Astrocyte of the spinal cord (primary cell): ENCODE measurements around the gene PRPH.

ENCODE experiments used
- DNase-seq: peaks from one replicate; pipeline ENCODE4 v3.0.0; 2011; ENCODE audit warnings: low read depth, low spot score
- H3K4me3 ChIP-seq: 2 replicates; pipeline ENCODE4 v1.5.1; 2011; ENCODE audit warnings: low read depth, mild to moderate bottlenecking, low read length, moderate library complexity
- in situ Hi-C: cut with HindIII; loops from 2 replicates; pipeline ENCODE4 v1.10.0; 2017; ENCODE audit warnings: low sequenced_read_pairs
- TF ChIP-seq, protein P1 (sequence below): IDR thresholded peaks from 2 replicates; pipeline ENCODE4 v1.5.1; 2012; ENCODE audit warnings: low read depth, mild to moderate bottlenecking, low read length, inconsistent platforms

PRPH gene

DNA sequence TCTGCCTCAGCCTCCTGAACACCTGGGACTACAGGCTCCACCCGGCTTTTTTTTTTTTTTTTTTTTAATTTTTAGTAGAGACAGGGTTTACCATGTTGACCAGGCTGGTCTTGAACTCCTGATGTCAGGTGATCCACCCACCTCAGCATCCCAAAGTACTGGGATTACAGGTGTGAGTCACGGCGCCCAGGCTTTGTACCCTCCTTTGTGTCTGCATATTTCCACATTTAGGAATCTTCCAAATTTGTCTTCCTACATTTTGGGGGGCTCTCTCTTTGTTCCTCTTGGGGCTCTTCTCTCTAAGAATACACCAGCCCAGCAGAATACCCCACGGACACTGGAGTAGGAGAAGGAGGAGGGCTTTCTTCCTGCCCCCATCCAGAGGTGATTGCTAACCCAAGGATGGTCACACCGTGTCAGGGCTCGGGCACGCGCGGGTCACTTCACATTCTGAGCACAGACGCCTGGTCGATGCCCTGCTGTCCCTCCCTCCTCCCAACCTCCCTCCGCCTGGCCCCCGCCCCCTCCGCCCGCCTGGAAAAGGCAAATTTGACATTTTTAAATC lies 49.6 kb downstream of the PRPH start:
- TF ChIP-seq, protein P1, sequence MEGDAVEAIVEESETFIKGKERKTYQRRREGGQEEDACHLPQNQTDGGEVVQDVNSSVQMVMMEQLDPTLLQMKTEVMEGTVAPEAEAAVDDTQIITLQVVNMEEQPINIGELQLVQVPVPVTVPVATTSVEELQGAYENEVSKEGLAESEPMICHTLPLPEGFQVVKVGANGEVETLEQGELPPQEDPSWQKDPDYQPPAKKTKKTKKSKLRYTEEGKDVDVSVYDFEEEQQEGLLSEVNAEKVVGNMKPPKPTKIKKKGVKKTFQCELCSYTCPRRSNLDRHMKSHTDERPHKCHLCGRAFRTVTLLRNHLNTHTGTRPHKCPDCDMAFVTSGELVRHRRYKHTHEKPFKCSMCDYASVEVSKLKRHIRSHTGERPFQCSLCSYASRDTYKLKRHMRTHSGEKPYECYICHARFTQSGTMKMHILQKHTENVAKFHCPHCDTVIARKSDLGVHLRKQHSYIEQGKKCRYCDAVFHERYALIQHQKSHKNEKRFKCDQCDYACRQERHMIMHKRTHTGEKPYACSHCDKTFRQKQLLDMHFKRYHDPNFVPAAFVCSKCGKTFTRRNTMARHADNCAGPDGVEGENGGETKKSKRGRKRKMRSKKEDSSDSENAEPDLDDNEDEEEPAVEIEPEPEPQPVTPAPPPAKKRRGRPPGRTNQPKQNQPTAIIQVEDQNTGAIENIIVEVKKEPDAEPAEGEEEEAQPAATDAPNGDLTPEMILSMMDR: no peak
- in situ Hi-C loops: no loop called here
- no peak overlapping the region for H3K4me3 ChIP-seq
- DNase-seq: no peak

DNA sequence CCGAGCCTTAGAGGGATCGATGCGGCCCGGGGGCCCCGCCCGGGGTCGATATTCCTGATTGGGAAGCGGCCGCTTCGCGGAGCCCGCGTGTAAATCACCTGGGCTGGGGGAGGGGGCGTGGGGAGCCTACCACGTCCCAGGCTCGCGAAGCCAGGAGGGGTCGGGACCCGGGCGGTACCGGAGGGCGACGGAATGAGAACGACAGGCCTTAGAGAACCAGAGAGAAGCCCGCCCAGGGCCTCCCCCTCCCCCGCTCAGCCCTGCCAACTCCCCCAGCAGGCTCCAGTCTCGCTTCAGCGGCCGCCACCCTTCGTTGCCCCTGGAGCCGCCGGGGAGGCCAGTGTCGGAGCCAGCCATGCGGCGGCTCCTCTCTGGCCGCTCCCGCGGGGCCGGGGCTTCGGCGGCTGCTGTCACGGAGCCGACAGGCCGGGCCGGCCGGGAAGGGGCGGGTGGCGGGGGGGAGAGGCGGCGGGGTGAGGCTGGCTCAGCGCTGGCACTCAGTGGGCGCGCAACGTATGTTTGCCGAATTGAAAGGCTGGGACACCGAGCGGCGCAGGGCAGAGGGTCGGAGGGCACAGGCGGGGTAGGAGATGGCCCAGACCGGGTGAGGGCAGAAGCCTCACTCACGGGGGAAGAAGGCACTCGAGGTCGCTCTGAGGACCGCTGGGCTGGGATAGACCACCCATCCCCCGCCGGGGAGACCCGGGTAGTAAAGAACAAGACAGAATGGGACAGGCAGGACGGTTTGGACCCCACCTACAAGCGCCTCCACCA lies 50.3 kb downstream of the PRPH start:
- TF ChIP-seq, protein P1: no peak
- H3K4me3 ChIP-seq: peak overlapping the region; percentile 28
- no peak for DNase-seq
- in situ Hi-C loops: no loop called here

DNA sequence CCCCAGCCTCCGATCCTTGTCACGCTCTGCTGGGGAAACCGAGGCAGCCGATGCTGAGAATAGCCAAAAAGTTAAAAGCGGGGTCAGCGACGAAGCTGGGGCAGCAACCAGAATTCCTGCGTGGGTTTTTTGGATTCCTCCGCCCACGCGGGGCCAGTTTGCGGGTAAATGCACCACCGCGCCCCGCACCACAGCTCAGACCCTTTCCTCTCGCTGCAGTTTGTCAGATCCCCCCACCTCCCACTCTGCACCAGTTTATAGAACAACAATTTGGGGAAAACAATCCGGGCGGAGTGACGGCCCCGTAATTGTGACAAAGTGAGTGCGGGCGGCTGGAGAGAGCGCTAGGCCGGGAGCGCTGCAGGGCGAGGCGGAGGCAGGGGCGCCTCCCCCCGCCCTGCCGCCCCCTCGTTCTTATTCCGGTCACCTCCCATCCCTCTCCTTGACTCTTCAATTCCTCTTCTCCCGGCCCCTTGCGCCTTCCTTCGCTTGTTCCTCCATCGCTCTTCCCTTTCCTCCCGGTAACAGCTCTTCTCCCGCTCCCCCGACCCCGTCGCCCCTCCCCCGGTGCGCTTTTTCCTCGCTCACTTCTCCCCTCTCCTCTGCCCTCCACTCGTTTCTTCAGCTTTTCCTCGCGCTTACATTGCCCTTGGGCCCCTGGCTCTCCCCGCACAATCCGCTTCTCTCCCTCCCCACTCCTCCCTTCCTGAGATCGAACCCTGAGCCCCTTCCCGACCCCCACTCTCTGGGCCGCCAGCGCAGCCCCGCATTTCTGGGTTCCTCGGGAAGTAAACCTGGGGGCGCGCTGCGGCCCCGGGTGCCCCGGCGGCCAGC lies 51.1 kb downstream of the PRPH start:
- no peak for DNase-seq
- in situ Hi-C loops: no loop called here
- TF ChIP-seq, protein P1: no peak
- H3K4me3 ChIP-seq: peak overlapping the region; percentile 28

DNA sequence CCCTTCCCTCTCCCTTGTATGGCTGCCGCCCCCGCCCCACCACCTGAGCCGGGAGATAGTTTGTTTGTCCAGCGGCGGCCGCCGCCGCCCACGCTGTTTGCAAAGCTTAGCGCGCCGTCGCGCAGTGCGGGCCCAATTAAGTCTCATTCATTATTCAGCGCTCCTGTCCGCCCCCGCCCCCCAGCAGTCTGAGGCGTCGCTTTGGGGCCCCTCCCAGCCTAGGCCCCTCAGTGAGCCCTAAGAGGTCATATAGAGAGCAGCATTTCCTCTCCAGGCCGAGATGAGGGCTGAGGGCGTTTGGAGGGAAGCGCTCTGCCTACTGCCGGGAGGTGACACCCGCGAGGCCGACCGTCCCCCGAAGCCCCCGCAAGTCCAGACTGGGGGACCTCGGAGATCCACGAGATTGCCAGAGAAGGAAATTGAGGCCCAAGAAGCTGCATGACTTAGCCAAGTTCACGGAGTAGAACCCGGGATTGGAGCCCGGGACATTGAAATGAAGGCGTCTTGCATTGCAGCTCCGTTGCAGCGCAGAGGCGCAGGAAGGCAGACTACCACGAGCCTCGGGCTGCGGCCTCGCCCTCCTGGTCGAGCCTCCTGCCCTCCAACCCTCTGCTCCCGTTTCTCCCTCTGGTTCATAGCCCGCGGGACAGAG lies 51.8 kb downstream of the PRPH start, which contains the start of gene DNAJC22:
DNAJC22 (plus strand) TSS at position 230 of the 652 bp plus-strand sequence. CDS start 1,985 bp downstream, outside the sequence.
- in situ Hi-C loops: no loop called here
- no peak for DNase-seq

DNA sequence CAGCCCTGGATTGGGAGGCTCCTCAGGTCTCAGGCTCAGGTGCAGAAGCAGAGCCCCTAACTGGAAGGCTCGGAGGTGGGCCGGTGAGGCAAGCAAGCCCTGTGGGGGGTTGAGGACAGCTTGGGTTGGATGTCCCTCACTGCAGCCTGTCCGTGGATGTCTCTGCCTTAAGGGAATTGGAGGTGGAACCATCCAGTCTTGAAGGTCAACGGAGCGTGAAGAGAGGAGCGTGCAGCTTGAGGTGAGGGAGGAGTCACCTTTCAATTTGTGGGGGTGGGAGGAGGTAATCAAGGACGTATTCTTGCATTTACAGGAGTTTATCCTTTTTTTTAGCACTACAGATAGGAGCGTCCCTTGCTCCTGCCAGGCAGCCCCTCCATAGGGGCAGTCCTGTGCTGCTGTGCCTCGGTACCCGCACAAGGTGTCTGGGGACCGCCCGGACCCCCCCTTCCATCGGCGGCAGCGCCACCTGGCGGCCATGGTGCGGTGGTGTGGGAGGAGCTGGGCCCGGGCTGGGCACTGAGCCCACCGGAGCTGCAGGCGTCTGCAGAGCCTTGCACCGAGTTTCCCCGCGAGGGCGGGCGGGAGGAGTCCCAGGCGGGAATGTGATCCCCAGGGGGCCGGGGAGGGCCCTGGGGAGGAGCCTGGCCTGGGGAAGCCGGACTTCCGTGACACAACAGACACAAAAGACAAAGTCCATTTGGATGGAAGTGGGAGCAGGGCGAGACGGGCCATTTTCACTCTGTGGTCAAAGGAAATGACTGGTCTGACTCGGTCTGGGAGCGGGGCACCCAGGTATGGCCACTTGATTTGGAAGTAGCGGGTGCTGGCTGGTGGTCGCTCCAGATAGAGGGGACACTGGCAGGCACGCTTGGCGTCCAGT lies 52.6 kb downstream of the PRPH start:
- in situ Hi-C loops: no loop called here
- DNase-seq: peak; percentile 90
- H3K4me3 ChIP-seq: peak overlapping the region; percentile 30
- TF ChIP-seq, protein P1: peak; percentile 90

More for the DNA sequence above, 51.8 kb downstream of the PRPH start, which contains the start of gene DNAJC22:
- TF ChIP-seq, protein P1: no peak
- H3K4me3 ChIP-seq: peak within 1 kb of the TSS; percentile 30
